Caco-2 (cell line): ENCODE data around the gene NCMAP. TPM values are rescaled to one million over a fixed set of nuclear protein-coding genes. Genes with fewer than 3 reads are reported as not detected.

Source experiments
- BruUV-seq: library from RNA; stranded (reverse); fragments of 400-500 nt; replicated peaks from 2 replicates; lab custom pipeline; 2021; lab: Mats Ljungman, UMichigan
- CTCF ChIA-PET: fragments of 300-600 bp; sonication (Branson Sonifier 250); formaldehyde crosslinking; loops from one replicate; lab custom pipeline; 2022; ENCODE audit warnings: antibody characterized with exemption; lab: Charles Lee
- POLR2A ChIA-PET: fragments of 300-600 bp; sonication (Branson Sonifier 250); formaldehyde crosslinking; loops from one replicate; lab custom pipeline; 2022; ENCODE audit warnings: antibody characterized with exemption; lab: Charles Lee
- DNase-seq, 2 experiments: peaks; one replicate each; pipeline versions ENCODE4 v3.0.0 to v3.0.0-alpha.2; 2020 to 2022
- H3K27me3 ChIP-seq: replicated peaks from 2 replicates; pipeline ENCODE4 v1.6.0; 2011; ENCODE audit warnings: low read length; ENCODE audit not compliant: control insufficient read depth, insufficient read depth
- H3K36me3 ChIP-seq: 2 replicates; pipeline ENCODE4 v1.5.1; 2011; ENCODE audit warnings: low read length; ENCODE audit not compliant: control insufficient read depth, insufficient read depth
- H3K4me1 ChIP-seq: fragments of 250-450 bp; sonication (Bioruptor Pico); 2 replicates; pipeline ENCODE4 v1.5.1; 2020; ENCODE audit warnings: mild to moderate bottlenecking
- H3K4me3 ChIP-seq: 2 replicates; pipeline ENCODE4 v1.5.1; 2011; ENCODE audit warnings: low read depth, mild to moderate bottlenecking, control low read depth, low read length
- H3K9me3 ChIP-seq: fragments of 250-450 bp; sonication (Bioruptor Pico); 2 replicates; pipeline ENCODE4 v1.5.1; 2020; ENCODE audit warnings: mild to moderate bottlenecking, moderate library complexity
- H3K27ac Mint-ChIP-seq: one replicate; pipeline ENCODE4 v1.8.0; 2022; ENCODE audit warnings: mixed read lengths; ENCODE audit not compliant: unreplicated experiment
- H3K27me3 Mint-ChIP-seq: one replicate; pipeline ENCODE4 v1.8.0; 2022; ENCODE audit warnings: mixed read lengths; ENCODE audit not compliant: insufficient read depth, unreplicated experiment
- H3K36me3 Mint-ChIP-seq: one replicate; pipeline ENCODE4 v1.8.0; 2022; ENCODE audit warnings: mild to moderate bottlenecking, mixed read lengths; ENCODE audit not compliant: insufficient read depth, unreplicated experiment
- H3K4me1 Mint-ChIP-seq: one replicate; pipeline ENCODE4 v1.8.0; 2022; ENCODE audit warnings: low read depth, mixed read lengths; ENCODE audit not compliant: unreplicated experiment
- H3K4me3 Mint-ChIP-seq: one replicate; pipeline ENCODE4 v1.8.0; 2022; ENCODE audit warnings: mild to moderate bottlenecking, moderate library complexity, mixed read lengths; ENCODE audit not compliant: unreplicated experiment
- H3K9me3 Mint-ChIP-seq: one replicate; pipeline ENCODE4 v1.8.0; 2022; ENCODE audit warnings: mixed read lengths; ENCODE audit not compliant: unreplicated experiment
- CTCF ChIP-seq, 2 experiments: fragments of 200-600 bp in 1 of 2; IDR thresholded peaks; 1 replicate in 1 of 2; 2 replicates in 1 of 2; pipeline versions ENCODE4 v1.5.1 to v1.8.0; 2011 to 2022; ENCODE audit warnings: antibody characterized with exemption in 1 of 2, control low read depth in 1 of 2, inconsistent platforms in 1 of 2, low read depth in 1 of 2, low read length in 1 of 2, mild to moderate bottlenecking in 1 of 2, moderate library complexity in 1 of 2; ENCODE audit not compliant: insufficient read depth in 1 of 2, severe bottlenecking in 1 of 2, unreplicated experiment in 1 of 2
- intact Hi-C: fragments of 100-400 bp; cut with micrococcal nuclease; formaldehyde crosslinking; loops from one replicate; pipeline ENCODE4 v1.10.0; 2022; ENCODE audit not compliant: unreplicated experiment
- total RNA-seq: library from RNA; stranded (reverse); gene quantifications from 2 replicates; pipeline ENCODE4 v1.2.3, GENCODE V29; 2022

NCMAP gene
- total RNA-seq, 1 experiment from 2014 or later, result 0.43 TPM

- Histone ChIP-seq H3K27me3 (no peaks in the 10 kb centered on the region), H3K4me3 (no peak overlapping the region), H3K9me3 (no peaks in the 10 kb centered on the region), H3K36me3 (no peaks in the 10 kb centered on the region), H3K4me1 (0 out of 2 replicates have a peak, but pooled peaks cover 9% of the 10 kb centered on the region)
- H3K4me1 Mint-ChIP-seq, result no peaks in the 10 kb centered on the region
- H3K9me3 Mint-ChIP-seq, result no peaks in the 10 kb centered on the region
- intact Hi-C loops, result no loop called here
- no TSS peak for BruUV-seq
- no peaks in the 10 kb centered on the region for H3K36me3 Mint-ChIP-seq
- no peak for TF ChIP-seq CTCF (IDR thresholded peaks at IDR 0.05; ENCODE audit: insufficient read depth in 1 of 2, low read depth in 1 of 2, low read length in 1 of 2, severe bottlenecking in 1 of 2, unreplicated experiment in 1 of 2)
- POLR2A ChIA-PET, result no interaction called here
- no peak for DNase-seq
- CTCF ChIA-PET, result no interaction called here
- H3K27me3 Mint-ChIP-seq, result no peaks in the 10 kb centered on the region
- H3K27ac Mint-ChIP-seq, result no peak overlapping the region
- H3K4me3 Mint-ChIP-seq, result no peak overlapping the region
These were observed 10.5 kb downstream of the NCMAP start for GRCh38 chr1:24566236-24566867.

GRCh38 chr1:24567792-24568388 lies 12.0 kb downstream of the NCMAP start:
- POLR2A ChIA-PET, result interaction anchor here (0.5 kb wide), 1 partner anchor 8 kb away, joined by 4 read pairs; no protein-coding TSS in a partner anchor
- CTCF ChIA-PET, result interaction anchor here (0.5 to 1.1 kb wide), 3 partner anchors 10 to 27 kb away, joined by 3 to 5 read pairs (median 3); no protein-coding TSS in a partner anchor
- Histone ChIP-seq H3K27me3 (no peaks in the 10 kb centered on the region), H3K4me3 (no peak overlapping the region), H3K9me3 (no peaks in the 10 kb centered on the region), H3K36me3 (no peaks in the 10 kb centered on the region), H3K4me1 (0 out of 2 replicates have a peak, but pooled peaks cover 9% of the 10 kb centered on the region)
- Mint-ChIP-seq H3K27ac (no peak overlapping the region), H3K4me3 (no peak overlapping the region), H3K9me3 (no peaks in the 10 kb centered on the region), H3K36me3 (no peaks in the 10 kb centered on the region), H3K27me3 (no peaks in the 10 kb centered on the region), H3K4me1 (no peaks in the 10 kb centered on the region)
- BruUV-seq, result no TSS peak
- peak; percentile 57 to 68 for DNase-seq
- intact Hi-C loops, result loop anchor here (1.0 kb wide), 1 partner anchor 27 kb away; no protein-coding TSS in a partner anchor
- peak in 1 of 2 experiments; percentile 8 for TF ChIP-seq CTCF (IDR thresholded peaks at IDR 0.05; ENCODE audit: insufficient read depth in 1 of 2, low read depth in 1 of 2, low read length in 1 of 2, severe bottlenecking in 1 of 2, unreplicated experiment in 1 of 2)

- Mint-ChIP-seq H3K27me3 (no peaks in the 10 kb centered on the region), H3K4me1 (no peaks in the 10 kb centered on the region), H3K36me3 (no peaks in the 10 kb centered on the region), H3K9me3 (no peaks in the 10 kb centered on the region), H3K27ac (no peak overlapping the region), H3K4me3 (no peak overlapping the region)
- Histone ChIP-seq H3K4me1 (0 out of 2 replicates have a peak, but pooled peaks cover 9% of the 10 kb centered on the region), H3K9me3 (no peaks in the 10 kb centered on the region), H3K4me3 (no peak overlapping the region), H3K27me3 (no peaks in the 10 kb centered on the region), H3K36me3 (no peaks in the 10 kb centered on the region)
- no TSS peak for BruUV-seq
- ChIA-PET CTCF (interaction anchor here (0.9 to 1.1 kb wide), 2 partner anchors 10 to 27 kb away, joined by 3 to 5 read pairs; no protein-coding TSS in a partner anchor), POLR2A (interaction anchor here (0.5 kb wide), 1 partner anchor 8 kb away, joined by 4 read pairs; no protein-coding TSS in a partner anchor)
- no peak for TF ChIP-seq CTCF (IDR thresholded peaks at IDR 0.05; ENCODE audit: insufficient read depth in 1 of 2, low read depth in 1 of 2, low read length in 1 of 2, severe bottlenecking in 1 of 2, unreplicated experiment in 1 of 2)
- intact Hi-C loops, result loop anchor here (1.0 kb wide), 1 partner anchor 27 kb away; no protein-coding TSS in a partner anchor
- DNase-seq, result no peak
These were observed 12.6 kb downstream of the NCMAP start for GRCh38 chr1:24568475-24568874.
